GM19351 (cell line): ENCODE results near the gene LRP11.
"Not testable (repeated sequence)": the region's sequence is repeated elsewhere in the genome, so short reads cannot be mapped to it uniquely, and the experiment has no call there.

Experiments
- ATAC-seq: cut with Tn5 transposase; IDR thresholded peaks from one replicate; pipeline ENCODE4 v1.9.1; 2021; ENCODE audit warnings: mild to moderate bottlenecking, moderate library complexity; ENCODE audit not compliant: unreplicated experiment

The LRP11 gene

GRCh38 chr6:149897855-149898744 lies 33.9 kb upstream of the LRP11 start, which contains the start of gene RAET1E:
Gene RAET1E, minus strand, starts transcription at chr6:149898113. Its CDS starts 7,212 bp downstream, at chr6:149890901.
- ATAC-seq = no peak

- ATAC-seq = no peak
Measured at GRCh38 chr6:149897015-149897697, 33.0 kb upstream of the LRP11 start.

- no peak for ATAC-seq
Measured at GRCh38 chr6:149896491-149896890, 32.3 kb upstream of the LRP11 start.

DNA sequence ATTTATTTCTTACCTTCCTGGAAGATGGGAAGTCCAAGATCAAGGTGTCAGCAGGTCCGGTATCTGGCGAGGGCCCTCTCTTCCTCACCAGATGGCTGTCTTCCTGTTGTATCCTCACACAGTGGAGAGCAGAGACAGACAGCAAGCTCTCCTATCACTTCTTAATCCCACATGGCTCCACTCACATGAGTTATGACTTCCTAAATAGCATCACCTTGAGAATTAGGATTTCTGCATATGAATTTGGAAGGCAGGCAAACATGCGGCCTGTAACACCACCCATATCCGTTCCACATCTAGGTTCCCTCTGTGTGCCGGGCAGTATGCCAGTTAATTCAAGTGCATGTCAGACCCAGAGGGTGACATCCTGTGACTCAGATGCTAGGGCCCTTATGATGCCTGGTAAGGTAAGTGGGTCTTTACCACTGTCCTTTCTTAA lies 31.7 kb upstream of the LRP11 start:
- ATAC-seq = no peak

DNA sequence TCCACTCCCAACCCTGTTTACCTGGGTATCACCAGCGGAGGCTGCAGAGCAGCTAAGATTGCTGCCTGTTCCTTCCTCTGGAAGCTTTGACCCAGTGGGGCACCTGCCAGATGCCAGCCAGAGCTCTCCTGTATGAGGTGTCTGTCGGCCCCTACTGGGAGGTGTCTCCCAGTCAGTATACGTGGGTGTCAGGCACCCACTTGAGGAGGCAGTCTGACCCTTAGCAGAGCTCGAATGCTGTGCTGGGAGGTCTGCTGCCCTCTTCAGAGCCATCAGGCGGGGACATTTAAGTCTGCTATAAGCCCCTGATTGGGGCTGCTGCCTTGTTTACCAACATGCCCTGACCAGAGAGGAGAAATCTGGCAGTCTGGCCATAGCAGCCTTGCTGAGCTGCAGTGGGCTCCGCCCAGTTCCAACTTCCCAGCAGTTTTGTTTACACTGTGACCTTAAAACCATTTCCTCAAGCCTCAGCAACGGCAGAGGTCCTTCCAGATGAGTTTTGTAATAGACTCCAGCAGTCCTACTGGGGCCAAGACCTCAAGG lies 31.0 kb upstream of the LRP11 start:
- ATAC-seq = no peak

- ATAC-seq = not testable (repeated sequence)
Measured at GRCh38 chr6:149891864-149892263, 27.7 kb upstream of the LRP11 start.

- ATAC-seq = no peak
Measured at GRCh38 chr6:149891259-149891658, 27.1 kb upstream of the LRP11 start.

DNA sequence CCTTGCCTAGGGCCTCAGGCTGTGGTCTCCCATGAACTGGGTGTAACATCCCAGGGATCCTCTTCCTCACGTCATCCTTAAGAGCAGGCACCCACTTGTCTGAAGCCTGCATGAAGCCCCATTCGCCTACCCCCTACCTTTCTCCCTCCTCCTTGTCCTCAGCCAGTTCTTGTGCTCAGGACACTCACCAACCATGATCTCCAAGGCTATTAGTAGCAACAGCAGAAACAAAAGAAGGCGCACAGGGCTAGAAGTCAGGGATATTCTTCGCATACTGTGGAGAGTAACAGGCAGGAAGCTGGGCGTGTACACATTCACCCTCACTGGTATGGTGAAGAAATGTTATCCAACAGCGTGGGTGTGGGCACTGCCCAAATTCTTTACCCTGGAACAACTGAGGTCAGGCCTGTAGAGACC lies 26.5 kb upstream of the LRP11 start:
- ATAC-seq = no peak

DNA sequence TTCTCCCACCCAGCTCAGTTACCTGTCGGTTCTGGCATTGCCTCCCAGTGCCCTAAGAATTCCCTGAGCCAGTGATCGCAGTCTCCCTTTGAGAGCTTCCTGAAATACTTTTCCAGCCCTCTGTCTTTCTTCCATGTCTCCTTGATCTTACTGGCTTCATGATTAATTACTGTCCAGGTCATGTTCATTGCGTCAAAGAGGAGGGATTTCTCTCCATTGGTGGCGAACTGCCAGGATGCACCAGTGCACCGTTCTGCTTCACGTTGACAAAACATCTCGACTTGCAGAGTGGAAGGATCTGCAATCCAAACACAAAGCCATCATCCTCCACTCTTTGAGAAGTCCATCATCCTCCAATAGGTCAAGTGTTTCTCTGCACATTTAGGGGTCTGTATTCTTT lies 25.2 kb upstream of the LRP11 start:
- no peak for ATAC-seq

DNA sequence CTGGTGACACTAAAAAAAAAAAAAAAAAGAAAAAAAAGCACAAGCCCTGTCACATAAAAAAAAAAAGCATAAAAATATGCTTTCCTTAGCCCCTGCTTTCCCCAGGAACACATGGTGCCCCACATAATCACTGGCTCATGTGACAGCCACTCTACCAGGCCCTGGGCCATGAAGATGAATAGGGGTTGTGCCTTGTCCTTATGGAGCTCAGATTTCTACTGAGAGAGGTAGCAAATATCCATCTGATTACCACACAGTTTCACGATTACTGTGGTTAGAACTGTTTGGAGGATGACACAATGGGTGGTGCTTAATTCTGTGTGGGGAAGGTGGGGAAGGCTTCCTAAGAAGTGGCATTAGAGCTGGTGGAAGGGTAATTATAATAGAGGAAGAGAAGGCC lies 24.5 kb upstream of the LRP11 start:
- no peak for ATAC-seq

GRCh38 chr6:149888093-149888492 lies 23.9 kb upstream of the LRP11 start:
- no peak for ATAC-seq

DNA sequence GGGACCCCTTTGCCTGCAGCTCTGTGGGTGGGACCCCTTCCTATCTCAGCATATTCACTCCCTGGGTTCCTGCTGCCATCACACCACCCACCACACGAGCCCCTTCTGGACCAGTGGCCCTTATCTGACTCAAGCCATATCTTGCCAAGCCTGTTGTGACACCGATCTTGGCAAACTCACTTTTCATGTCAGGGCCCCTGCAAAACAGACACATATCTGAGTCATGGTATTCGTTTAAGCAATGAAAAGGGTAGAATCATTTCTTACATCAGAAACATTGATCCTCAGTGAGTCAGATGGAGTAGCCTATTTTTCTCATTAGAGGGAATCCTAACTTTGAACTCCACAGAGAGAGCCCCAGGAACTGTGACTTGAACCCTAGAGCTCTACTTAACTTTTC lies 23.2 kb upstream of the LRP11 start:
- no peak for ATAC-seq

DNA sequence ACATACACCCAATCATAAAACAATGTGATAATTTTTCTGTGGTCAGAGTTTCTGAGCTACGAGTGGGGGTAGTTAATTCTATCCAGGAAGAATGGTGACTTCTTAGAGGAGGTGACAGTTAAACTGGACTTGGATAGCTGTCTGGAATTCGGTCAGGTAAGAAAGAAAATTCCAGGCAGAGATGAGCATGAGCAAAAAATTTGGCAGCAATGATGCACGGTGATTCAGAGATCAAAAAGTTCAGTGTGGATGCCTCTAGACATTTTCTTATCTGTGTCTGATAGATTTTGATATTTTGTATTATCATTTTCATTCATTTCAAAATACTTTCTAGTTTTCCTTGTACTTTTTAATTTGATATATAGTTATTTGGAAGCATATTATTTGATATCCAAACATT lies 21.7 kb upstream of the LRP11 start:
- ATAC-seq = no peak

- ATAC-seq = no peak
Measured at GRCh38 chr6:149884617-149885016, 20.5 kb upstream of the LRP11 start.

GRCh38 chr6:149884215-149884614 lies 20.1 kb upstream of the LRP11 start:
- no peak for ATAC-seq

DNA sequence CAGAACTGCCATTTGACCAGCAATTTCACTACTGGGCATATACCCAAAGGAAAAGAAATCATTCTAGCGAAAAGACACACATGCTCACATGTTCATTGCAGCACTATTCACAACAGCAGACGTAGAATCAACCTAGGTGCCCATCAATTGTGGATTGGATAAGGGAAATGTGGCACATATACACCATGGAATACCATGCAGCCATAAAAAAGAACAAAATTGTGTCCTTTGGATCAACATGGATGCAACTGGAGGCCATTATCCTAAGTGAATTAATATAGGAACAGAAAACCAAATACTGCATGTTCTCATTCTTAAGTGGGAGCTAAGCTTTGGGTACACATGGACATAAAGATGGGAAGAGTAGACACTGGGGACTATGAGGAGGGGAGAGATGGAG lies 17.7 kb upstream of the LRP11 start:
- no peak for ATAC-seq

- ATAC-seq = no peak
Measured at GRCh38 chr6:149881066-149881766, 17.1 kb upstream of the LRP11 start.

DNA sequence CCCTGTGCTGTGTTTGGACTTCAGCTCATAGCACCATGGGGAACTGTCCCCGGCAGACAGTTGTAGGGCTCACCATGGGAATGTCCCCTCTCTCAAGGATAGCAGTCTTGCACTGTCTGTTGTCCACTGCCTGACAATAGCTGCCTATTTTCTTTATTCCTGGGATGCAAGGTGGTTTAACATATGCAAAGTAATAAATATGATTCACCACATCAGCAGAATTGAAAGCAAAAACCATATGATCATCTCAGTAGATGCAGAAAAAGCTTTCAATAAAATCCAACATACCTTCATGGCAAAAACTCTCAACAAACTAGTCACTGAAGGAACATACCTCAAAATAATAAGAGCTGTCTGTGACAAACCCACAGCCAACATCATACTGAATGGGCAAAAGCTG lies 13.5 kb upstream of the LRP11 start:
- ATAC-seq = no peak

GRCh38 chr6:149876241-149876933 lies 12.2 kb upstream of the LRP11 start:
- ATAC-seq = no peak

- ATAC-seq = no peak
Measured at GRCh38 chr6:149872233-149872632, 8.1 kb upstream of the LRP11 start.

- no peak for ATAC-seq
Measured at GRCh38 chr6:149871182-149871581, 7.0 kb upstream of the LRP11 start.
